Mesangial cell (primary cell): Measurements from ENCODE around the gene TMEM138. TPM values are rescaled to one million over a fixed set of nuclear protein-coding genes. Genes with fewer than 3 reads are reported as not detected.

Source experiments
- total RNA-seq: library from RNA; depleted of rRNA; stranded (reverse); fragments of >200 nt; gene quantifications from 2 replicates; pipeline ENCODE4 v1.2.3, GENCODE V29; 2015

The TMEM138 gene
- total RNA-seq: 12.5 and 36.2 TPM in 2 replicates

DNA sequence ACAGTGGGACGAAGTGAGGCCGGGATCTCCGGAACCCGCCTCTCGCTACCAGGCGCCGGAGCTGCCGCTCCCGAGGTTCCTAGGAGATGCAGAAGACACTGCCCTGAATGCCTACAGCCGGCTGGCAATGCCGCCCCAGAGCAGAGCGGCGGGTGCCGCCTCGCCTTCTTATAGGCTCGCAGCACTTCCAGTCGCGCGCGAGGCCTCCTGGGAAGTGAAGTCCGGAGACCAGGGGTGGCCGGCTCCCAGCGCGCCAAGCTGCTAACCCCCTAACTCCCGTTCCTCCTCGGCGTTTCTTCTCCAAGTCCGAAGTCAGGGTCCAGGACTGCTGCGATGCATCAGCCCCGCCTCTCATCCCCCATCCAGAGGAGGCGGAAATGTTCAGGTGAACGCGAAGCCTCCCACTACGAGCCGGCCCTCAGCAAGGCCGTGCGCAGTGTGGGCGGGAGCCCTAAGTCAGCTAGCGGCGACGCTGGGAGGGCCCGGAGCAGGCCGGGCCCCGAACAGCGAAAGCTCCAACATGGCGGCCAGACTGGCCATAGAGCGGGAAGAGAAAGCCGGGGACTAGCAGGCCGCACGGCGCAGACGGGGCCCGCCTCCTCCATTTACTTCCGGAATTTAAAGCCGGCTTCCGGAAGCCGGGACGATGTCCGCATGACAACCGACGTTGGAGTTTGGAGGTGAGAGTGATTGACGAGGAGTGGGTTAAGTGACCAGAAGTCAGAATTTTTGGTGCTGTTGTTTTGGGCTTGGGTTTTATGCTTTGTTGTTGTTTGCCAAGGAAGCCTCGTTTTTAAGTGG is at the start of gene TMEM138, which contains the start of gene CYB561A3:
Gene TMEM138, plus strand, starts transcription at position 634 of the 801 bp plus-strand sequence. CDS start 2,017 bp downstream, outside the sequence.
Gene CYB561A3, minus strand, starts transcription at position 142 of the 801 bp plus-strand sequence. CDS start 5,169 bp downstream, outside the sequence.

DNA sequence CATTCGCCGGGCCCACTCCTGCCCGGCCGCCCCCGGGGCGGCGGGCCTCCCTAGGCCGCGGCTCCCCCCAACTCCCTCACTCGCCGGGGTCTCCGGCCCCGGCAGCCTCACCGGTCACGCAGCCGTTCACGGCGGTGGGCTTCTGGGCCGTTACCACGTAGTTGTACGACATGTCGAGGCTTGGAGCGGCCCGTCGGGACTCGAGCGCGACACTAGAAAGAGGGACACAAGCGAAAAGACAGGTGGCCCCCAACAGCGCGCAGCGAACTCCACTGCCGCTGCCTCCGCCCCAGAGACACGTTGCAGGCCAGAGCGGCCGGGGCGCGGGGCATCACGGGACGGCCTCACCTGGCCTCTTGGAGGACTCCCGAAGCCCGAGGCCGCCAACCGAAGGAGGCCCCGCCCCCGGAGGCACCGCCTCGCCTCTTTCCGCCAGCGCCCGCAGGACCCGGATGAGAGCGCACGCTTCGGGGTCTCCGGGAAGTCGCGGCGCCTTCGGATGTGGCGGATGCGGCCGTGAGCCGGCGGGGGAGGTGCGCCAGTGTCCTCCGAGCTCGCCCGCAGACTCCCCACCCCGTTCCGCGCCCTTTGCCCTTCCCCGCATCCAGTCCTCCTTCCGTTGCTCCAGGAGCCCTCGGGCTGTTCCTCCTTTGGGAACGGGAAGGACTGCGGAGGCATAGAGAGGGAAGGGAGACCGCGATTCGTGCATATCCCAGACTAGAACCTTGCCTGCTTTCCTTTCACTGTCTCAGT is 29.2 kb upstream of the TMEM138 start, which contains the start of the genes DDB1 and TKFC:
Gene DDB1, minus strand, starts transcription at position 309 of the 753 bp plus-strand sequence. Its CDS starts 137 bp downstream, at position 172.
Gene TKFC, plus strand, starts transcription at position 432 of the 753 bp plus-strand sequence. CDS start 1,501 bp downstream, outside the sequence.

Other genes starting within 250 kb of the TMEM138 start
- gene VPS37C, start 200.9 kb upstream of the TMEM138 start, total RNA-seq: 14.2 and 16.9 TPM in 2 replicates
- not detected in 2 replicates for gene PGA3, start 158.9 kb upstream of the TMEM138 start, total RNA-seq
- gene PGA4, start 140.0 kb upstream of the TMEM138 start, total RNA-seq: not detected in 2 replicates
- gene PGA5, start 121.2 kb upstream of the TMEM138 start, total RNA-seq: not detected in 2 replicates
- gene VWCE, start 67.1 kb upstream of the TMEM138 start, total RNA-seq: 0.49 and 2.2 TPM in 2 replicates
- 168 and 192 TPM in 2 replicates for gene DDB1, start 29.3 kb upstream of the TMEM138 start, total RNA-seq
- gene TKFC, start 29.1 kb upstream of the TMEM138 start, total RNA-seq: 25.3 and 50.5 TPM in 2 replicates
- gene CYB561A3, start 492 bp upstream of the TMEM138 start, total RNA-seq: 50.5 and 56.3 TPM in 2 replicates
- 11.7 and 18.1 TPM in 2 replicates for gene TMEM216, start 30.2 kb downstream of the TMEM138 start, total RNA-seq
- gene CPSF7, start 67.6 kb downstream of the TMEM138 start, total RNA-seq: 35.5 and 39.1 TPM in 2 replicates
- gene SDHAF2, start 67.8 kb downstream of the TMEM138 start, total RNA-seq: 45.1 and 47.8 TPM in 2 replicates
- not detected in 2 replicates for gene LRRC10B, start 146.4 kb downstream of the TMEM138 start, total RNA-seq
- 0.16 and 4.8 TPM in 2 replicates for gene SYT7, start 218.7 kb downstream of the TMEM138 start, total RNA-seq